Fibroblast of mammary gland (primary cell): ENCODE data around the gene CPN2.

Source experiments
- DNase-seq: peaks from one replicate; pipeline ENCODE4 v3.0.0-alpha.2; 2010; ENCODE audit warnings: low read depth
- H3K4me3 ChIP-seq: 2 replicates; pipeline ENCODE4 v1.5.1; 2011; ENCODE audit warnings: low read depth, mild to moderate bottlenecking, low read length, moderate library complexity; ENCODE audit not compliant: control insufficient read depth
- CTCF ChIP-seq: conservative IDR thresholded peaks from 2 replicates; pipeline ENCODE4 v1.5.1; 2011; ENCODE audit warnings: low read depth, low read length, inconsistent platforms; ENCODE audit not compliant: control insufficient read depth, insufficient read depth

CPN2 gene

DNA sequence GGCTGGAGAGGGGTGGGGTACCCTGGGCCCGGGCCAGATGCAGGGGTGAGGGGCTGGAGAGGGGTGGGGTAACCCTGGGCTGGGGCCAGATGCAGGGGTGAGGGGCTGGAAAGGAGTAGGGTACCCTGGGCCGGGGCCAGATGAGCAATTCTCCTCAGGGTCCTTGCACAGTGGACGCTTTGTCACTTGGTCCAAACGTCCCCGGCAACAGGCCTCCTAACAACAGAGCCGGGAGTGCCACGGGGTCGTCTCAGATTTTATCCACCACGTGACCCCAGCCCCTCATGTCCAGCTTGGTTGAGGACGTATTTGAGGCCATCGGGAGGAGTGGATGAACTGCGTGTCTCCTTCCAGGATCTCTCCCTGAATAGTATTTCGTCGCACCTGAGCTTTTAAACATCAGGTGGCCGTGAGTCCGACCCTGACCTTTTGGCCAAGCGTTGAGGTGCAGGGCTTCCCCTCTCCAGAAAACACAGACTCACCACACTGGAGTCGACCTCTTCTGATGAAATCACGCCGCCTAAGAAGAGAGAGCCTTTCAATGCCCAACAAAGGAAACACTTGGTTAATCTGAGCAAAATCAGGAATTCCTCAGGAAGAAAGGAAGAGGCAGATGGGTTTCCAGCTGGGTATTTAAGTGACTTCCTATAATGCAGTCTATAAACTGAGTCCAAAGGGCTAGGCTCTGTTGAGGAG, 31.2 kb upstream of the CPN2 start:
- no peak overlapping the region for H3K4me3 ChIP-seq
- TF ChIP-seq CTCF: no peak
- DNase-seq: no peak

GRCh38 chr3:194381460-194381875, 30.3 kb upstream of the CPN2 start:
- no peak for TF ChIP-seq CTCF
- no peak for DNase-seq
- H3K4me3 ChIP-seq: no peak overlapping the region

DNA sequence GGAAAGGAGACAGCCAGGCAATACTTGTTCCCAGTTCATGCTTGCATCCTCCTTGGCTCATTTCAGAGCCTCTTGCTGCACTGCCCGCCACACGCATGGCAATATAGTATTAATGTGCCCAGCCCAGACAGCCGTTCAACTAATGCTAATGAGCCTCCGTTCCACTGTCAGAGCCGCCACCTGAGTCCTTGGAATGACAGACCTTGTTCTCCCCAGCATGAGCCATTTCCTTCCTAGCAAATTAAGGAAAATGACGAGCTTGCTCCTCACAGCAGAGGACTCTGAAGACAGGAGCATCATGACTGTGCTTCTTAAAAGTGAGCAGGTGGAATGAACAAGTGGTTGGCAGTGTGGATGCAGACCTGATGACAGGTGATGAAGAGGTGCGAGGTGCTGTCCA, 29.2 kb upstream of the CPN2 start:
- TF ChIP-seq CTCF: no peak
- H3K4me3 ChIP-seq: no peak overlapping the region
- no peak for DNase-seq

GRCh38 chr3:194379651-194380050, 28.5 kb upstream of the CPN2 start:
- DNase-seq: no peak
- no peak for TF ChIP-seq CTCF
- H3K4me3 ChIP-seq: no peak overlapping the region

- no peak for DNase-seq
- H3K4me3 ChIP-seq: no peak overlapping the region
- no peak for TF ChIP-seq CTCF
These were observed 28.1 kb upstream of the CPN2 start for GRCh38 chr3:194379231-194379630.

DNA sequence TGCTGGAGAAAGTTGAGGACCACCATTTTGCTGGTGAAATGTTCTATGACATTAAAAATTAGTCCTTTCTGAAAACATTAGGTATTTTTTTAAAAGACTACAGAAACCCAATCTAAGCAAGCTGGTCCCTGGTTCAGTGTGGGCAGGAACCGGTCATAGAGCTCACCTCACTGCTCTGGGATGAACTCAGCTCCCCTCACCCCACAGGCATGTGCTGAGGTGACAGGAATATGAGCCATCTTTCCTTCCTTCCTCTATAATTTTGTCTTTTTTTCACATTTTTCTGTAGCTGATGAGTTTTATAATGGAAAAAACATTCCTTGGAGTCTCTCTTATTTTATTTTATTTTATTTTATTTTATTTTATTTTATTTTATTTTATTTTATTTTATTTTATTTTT, 26.6 kb upstream of the CPN2 start:
- no peak for DNase-seq
- no peak for TF ChIP-seq CTCF
- no peak overlapping the region for H3K4me3 ChIP-seq

GRCh38 chr3:194376241-194376560, 25.1 kb upstream of the CPN2 start:
- no peak for DNase-seq
- no peak for TF ChIP-seq CTCF
- no peak overlapping the region for H3K4me3 ChIP-seq
